NOMO-1 treated with DMSO at 0.1 percent for 48 hours (cell line): ENCODE results near the gene TAAR9.

ENCODE experiments used
- DNase-seq: peaks from one replicate; lab custom pipeline; 2025; ENCODE audit not compliant: unreplicated experiment; lab: John Stamatoyannopoulos, UW

The TAAR9 gene

GRCh38 chr6:132537977-132538376 is at the start of gene TAAR9:
Gene TAAR9 (plus strand): TSS chr6:132538277. CDS start chr6:132538290, 13 bp downstream.
- no peak for DNase-seq

- DNase-seq, result no peak
Measured at GRCh38 chr6:132489376-132489775, 48.7 kb upstream of the TAAR9 start.

GRCh38 chr6:132490024-132490423 is 48.1 kb upstream of the TAAR9 start:
- DNase-seq, result peak; percentile 2

- DNase-seq, result no peak
Measured at GRCh38 chr6:132490478-132491204, 47.4 kb upstream of the TAAR9 start.

GRCh38 chr6:132491303-132491702 is 46.8 kb upstream of the TAAR9 start:
- no peak for DNase-seq

GRCh38 chr6:132491881-132492280 is 46.2 kb upstream of the TAAR9 start:
- no peak for DNase-seq

GRCh38 chr6:132494954-132495353 is 43.1 kb upstream of the TAAR9 start:
- no peak for DNase-seq

- DNase-seq, result no peak
Measured at GRCh38 chr6:132495604-132496079, 42.4 kb upstream of the TAAR9 start.

GRCh38 chr6:132496519-132497180 is 41.4 kb upstream of the TAAR9 start:
- no peak for DNase-seq

- peak; percentile 48 for DNase-seq
Measured at GRCh38 chr6:132498638-132499037, 39.4 kb upstream of the TAAR9 start.

GRCh38 chr6:132499757-132500156 is 38.3 kb upstream of the TAAR9 start:
- peak; percentile 45 for DNase-seq

- no peak for DNase-seq
Measured at GRCh38 chr6:132504757-132505156, 33.3 kb upstream of the TAAR9 start.

GRCh38 chr6:132505158-132505557 is 32.9 kb upstream of the TAAR9 start:
- DNase-seq, result no peak

- DNase-seq, result no peak
Measured at GRCh38 chr6:132506461-132506860, 31.6 kb upstream of the TAAR9 start.

GRCh38 chr6:132506869-132507808 is 30.9 kb upstream of the TAAR9 start:
- no peak for DNase-seq

GRCh38 chr6:132511210-132511830 is 26.8 kb upstream of the TAAR9 start:
- DNase-seq, result no peak

- DNase-seq, result no peak
Measured at GRCh38 chr6:132511831-132512220, 26.3 kb upstream of the TAAR9 start.

- DNase-seq, result peak; percentile 91
Measured at GRCh38 chr6:132512342-132512637, 25.8 kb upstream of the TAAR9 start.

GRCh38 chr6:132512638-132513632 is 25.1 kb upstream of the TAAR9 start, which contains the start of gene STX7:
Gene STX7 (minus strand): TSS chr6:132513116. CDS start chr6:132503530, 9,586 bp downstream.
- peak; percentile 83 for DNase-seq
